Glutamatergic neuron (in vitro differentiated cells): ENCODE data around the gene CPLANE1. TPM values are rescaled to one million over a fixed set of nuclear protein-coding genes. Genes with fewer than 3 reads are reported as not detected.

ENCODE experiments used
- DNase-seq: peaks from one replicate; pipeline ENCODE4 v3.0.0; 2022
- H3K27ac Mint-ChIP-seq: one replicate; pipeline ENCODE4 v1.8.0; 2020; ENCODE audit warnings: mild to moderate bottlenecking, mixed read lengths, inconsistent platforms; ENCODE audit not compliant: unreplicated experiment
- H3K27me3 Mint-ChIP-seq: one replicate; pipeline ENCODE4 v1.8.0; 2020; ENCODE audit warnings: mild to moderate bottlenecking, moderate library complexity, mixed read lengths, inconsistent platforms; ENCODE audit not compliant: unreplicated experiment
- H3K36me3 Mint-ChIP-seq: one replicate; pipeline ENCODE4 v1.8.0; 2020; ENCODE audit warnings: mild to moderate bottlenecking, mixed read lengths, inconsistent platforms; ENCODE audit not compliant: unreplicated experiment
- H3K4me1 Mint-ChIP-seq: one replicate; pipeline ENCODE4 v1.8.0; 2020; ENCODE audit warnings: mild to moderate bottlenecking, low read depth, mixed read lengths, inconsistent platforms; ENCODE audit not compliant: unreplicated experiment
- H3K4me3 Mint-ChIP-seq: one replicate; pipeline ENCODE4 v1.8.0; 2020; ENCODE audit warnings: mild to moderate bottlenecking, mixed read lengths, inconsistent platforms; ENCODE audit not compliant: unreplicated experiment
- H3K9me3 Mint-ChIP-seq: one replicate; pipeline ENCODE4 v1.8.0; 2020; ENCODE audit warnings: mild to moderate bottlenecking, moderate library complexity, mixed read lengths, inconsistent platforms; ENCODE audit not compliant: unreplicated experiment
- total RNA-seq: library from RNA; stranded (reverse); fragmentation: NEBNext Ultra II Directional; extraction: Animal tissue kit (Norgen Biotek cat#: 25700); gene quantifications from one replicate; pipeline ENCODE4 v1.2.1, GENCODE V29; 2021; ENCODE audit not compliant: unreplicated experiment
- TF ChIP-seq, protein P1 (sequence below): fragments of 200-600 bp; sonication (generic); IDR thresholded peaks from one replicate; pipeline ENCODE4 v1.5.0; 2021; ENCODE audit not compliant: partially characterized antibody, unreplicated experiment

CPLANE1 gene
- total RNA-seq, 1 donor from 2014 or later, result 37.6 TPM

DNA sequence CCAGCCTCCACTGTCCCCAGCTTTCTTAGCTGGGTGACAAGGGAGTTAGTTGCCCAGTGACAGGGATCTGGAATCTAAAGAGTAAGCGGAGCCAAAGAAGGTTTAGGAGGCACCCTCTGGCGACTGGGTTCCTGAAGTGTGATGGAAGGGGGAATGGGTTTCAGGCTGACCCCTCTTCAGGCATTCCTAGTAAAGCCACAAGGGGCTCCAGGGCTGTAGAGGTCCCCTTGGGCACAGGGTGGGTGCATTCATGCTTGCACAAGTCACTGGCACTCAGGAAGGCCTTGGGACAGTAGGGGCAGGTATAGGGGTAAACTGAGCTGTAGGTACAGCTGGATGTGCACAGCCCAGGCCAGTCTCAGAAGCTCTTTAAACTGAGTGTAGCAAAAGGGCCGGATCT is 74.2 kb downstream of the CPLANE1 start:
- H3K27me3 Mint-ChIP-seq, result peaks cover 3% of the 10 kb centered on the region
- DNase-seq, result no peak
- H3K9me3 Mint-ChIP-seq, result no peaks in the 10 kb centered on the region
- no peaks in the 10 kb centered on the region for H3K4me1 Mint-ChIP-seq
- no peak overlapping the region for H3K27ac Mint-ChIP-seq
- no peaks in the 10 kb centered on the region for H3K36me3 Mint-ChIP-seq
- no peak overlapping the region for H3K4me3 Mint-ChIP-seq
- TF ChIP-seq, protein P1, sequence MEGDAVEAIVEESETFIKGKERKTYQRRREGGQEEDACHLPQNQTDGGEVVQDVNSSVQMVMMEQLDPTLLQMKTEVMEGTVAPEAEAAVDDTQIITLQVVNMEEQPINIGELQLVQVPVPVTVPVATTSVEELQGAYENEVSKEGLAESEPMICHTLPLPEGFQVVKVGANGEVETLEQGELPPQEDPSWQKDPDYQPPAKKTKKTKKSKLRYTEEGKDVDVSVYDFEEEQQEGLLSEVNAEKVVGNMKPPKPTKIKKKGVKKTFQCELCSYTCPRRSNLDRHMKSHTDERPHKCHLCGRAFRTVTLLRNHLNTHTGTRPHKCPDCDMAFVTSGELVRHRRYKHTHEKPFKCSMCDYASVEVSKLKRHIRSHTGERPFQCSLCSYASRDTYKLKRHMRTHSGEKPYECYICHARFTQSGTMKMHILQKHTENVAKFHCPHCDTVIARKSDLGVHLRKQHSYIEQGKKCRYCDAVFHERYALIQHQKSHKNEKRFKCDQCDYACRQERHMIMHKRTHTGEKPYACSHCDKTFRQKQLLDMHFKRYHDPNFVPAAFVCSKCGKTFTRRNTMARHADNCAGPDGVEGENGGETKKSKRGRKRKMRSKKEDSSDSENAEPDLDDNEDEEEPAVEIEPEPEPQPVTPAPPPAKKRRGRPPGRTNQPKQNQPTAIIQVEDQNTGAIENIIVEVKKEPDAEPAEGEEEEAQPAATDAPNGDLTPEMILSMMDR, result no peak

DNA sequence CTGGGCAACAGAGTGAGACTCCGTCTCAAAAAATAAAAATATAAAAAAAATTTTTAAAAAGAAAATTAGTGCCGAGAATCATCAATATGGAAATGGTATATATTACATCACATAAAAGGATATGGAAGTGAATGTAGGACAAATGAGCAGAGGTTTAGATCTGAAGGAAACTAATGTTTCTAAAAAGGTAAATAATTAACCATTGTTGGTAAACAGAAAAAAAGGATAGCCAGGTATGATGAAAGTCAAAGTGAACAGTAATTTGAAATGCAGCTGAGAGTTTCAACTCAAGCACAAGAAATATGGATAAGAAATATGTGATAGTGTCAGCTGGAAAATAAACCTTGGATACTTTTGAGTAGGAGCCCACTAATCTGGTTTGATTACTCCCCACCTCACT is 76.2 kb downstream of the CPLANE1 start:
- H3K4me1 Mint-ChIP-seq, result no peaks in the 10 kb centered on the region
- no peak overlapping the region for H3K27ac Mint-ChIP-seq
- DNase-seq, result no peak
- peaks cover 3% of the 10 kb centered on the region for H3K27me3 Mint-ChIP-seq
- no peaks in the 10 kb centered on the region for H3K9me3 Mint-ChIP-seq
- TF ChIP-seq, protein P1, result no peak
- no peak overlapping the region for H3K4me3 Mint-ChIP-seq
- H3K36me3 Mint-ChIP-seq, result no peaks in the 10 kb centered on the region

DNA sequence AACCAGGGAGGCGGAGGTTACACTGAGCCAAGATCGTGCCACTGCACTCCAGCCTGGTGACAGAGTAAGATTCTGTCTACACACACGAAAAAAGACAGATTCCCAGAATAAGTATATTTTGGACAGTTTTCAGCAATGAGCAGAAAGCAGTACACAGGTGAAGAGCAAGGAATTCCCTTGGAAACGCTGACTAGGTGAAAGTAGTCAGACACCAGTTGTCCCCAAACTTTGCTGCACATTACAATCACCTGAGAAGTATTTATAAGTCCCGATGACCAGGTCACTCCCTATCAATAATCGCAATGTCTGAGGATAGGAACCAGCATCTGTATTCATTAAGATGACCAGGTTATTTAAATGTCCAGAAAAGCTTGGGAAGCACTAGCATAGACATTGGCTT is 78.3 kb downstream of the CPLANE1 start:
- no peaks in the 10 kb centered on the region for H3K36me3 Mint-ChIP-seq
- no peak overlapping the region for H3K27ac Mint-ChIP-seq
- no peak overlapping the region for H3K4me3 Mint-ChIP-seq
- DNase-seq, result no peak
- no peaks in the 10 kb centered on the region for H3K9me3 Mint-ChIP-seq
- H3K4me1 Mint-ChIP-seq, result no peaks in the 10 kb centered on the region
- TF ChIP-seq, protein P1, result no peak
- H3K27me3 Mint-ChIP-seq, result peaks cover 3% of the 10 kb centered on the region

DNA sequence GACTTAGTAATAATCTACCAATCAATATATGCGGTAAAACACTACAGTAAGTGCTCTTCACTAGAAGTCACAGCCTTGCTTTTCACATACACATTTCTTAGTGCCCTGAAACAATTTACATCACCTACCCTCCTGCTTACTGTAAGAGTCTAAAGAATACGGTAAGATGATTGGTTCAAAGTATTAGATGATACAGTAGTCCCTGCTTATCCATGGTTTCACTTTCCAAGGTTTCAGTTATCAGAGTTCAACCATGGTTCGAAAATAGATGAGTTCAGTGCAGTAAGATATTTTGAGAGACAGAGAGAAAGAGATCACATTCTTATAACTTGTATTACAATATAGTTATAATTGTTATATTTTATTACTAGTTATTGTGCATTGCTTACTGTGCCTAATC is 83.0 kb downstream of the CPLANE1 start:
- peaks cover 3% of the 10 kb centered on the region for H3K27me3 Mint-ChIP-seq
- no peak overlapping the region for H3K4me3 Mint-ChIP-seq
- H3K36me3 Mint-ChIP-seq, result no peaks in the 10 kb centered on the region
- TF ChIP-seq, protein P1, result no peak
- no peak overlapping the region for H3K27ac Mint-ChIP-seq
- no peaks in the 10 kb centered on the region for H3K9me3 Mint-ChIP-seq
- DNase-seq, result no peak
- no peaks in the 10 kb centered on the region for H3K4me1 Mint-ChIP-seq

DNA sequence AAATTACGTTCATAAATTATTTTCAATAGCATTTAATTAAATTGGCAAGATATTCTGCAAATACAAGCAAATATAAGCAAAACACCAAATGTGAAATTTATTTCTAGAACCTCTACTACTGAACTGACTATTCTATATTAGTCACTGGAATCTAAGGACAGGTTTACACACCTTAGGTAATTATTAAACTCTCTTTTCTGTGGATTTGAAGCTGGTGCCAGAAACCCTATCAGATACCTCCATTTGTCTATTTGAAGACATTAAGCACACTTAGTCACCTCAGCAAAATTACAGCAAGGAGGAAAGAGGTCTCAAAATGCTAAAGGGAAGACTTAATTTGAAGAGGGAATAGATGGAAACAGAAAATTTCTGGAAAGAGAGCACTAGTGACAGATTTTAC is 83.4 kb downstream of the CPLANE1 start:
- H3K4me3 Mint-ChIP-seq, result no peak overlapping the region
- H3K36me3 Mint-ChIP-seq, result no peaks in the 10 kb centered on the region
- no peaks in the 10 kb centered on the region for H3K9me3 Mint-ChIP-seq
- H3K4me1 Mint-ChIP-seq, result no peaks in the 10 kb centered on the region
- H3K27ac Mint-ChIP-seq, result no peak overlapping the region
- TF ChIP-seq, protein P1, result no peak
- peaks cover 3% of the 10 kb centered on the region for H3K27me3 Mint-ChIP-seq
- DNase-seq, result no peak
